ENCODE data around the gene PAPLN.

PAPLN gene

DNA sequence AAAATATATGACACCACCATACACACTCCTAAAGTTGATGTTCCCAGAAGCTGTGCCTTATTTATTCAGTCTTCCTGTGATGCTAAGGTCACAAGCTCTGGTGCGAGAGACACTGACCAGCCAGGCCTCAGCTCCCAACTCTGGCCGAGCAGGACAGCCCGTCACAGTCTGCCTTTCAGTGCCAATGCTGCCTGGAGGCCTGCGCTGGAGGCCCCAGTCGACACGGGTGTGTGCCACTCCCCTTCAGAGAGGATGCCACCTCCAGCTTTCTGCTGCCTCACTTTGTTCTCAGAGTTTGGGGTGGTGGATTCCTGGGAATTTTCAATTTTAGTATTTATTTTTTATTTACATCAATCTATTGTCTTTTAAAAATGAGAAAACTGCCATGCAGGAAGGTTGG lies 7.3 kb upstream of the PAPLN start:
- DNase-seq (ENCODE audit: low read depth) = no peak

DNA sequence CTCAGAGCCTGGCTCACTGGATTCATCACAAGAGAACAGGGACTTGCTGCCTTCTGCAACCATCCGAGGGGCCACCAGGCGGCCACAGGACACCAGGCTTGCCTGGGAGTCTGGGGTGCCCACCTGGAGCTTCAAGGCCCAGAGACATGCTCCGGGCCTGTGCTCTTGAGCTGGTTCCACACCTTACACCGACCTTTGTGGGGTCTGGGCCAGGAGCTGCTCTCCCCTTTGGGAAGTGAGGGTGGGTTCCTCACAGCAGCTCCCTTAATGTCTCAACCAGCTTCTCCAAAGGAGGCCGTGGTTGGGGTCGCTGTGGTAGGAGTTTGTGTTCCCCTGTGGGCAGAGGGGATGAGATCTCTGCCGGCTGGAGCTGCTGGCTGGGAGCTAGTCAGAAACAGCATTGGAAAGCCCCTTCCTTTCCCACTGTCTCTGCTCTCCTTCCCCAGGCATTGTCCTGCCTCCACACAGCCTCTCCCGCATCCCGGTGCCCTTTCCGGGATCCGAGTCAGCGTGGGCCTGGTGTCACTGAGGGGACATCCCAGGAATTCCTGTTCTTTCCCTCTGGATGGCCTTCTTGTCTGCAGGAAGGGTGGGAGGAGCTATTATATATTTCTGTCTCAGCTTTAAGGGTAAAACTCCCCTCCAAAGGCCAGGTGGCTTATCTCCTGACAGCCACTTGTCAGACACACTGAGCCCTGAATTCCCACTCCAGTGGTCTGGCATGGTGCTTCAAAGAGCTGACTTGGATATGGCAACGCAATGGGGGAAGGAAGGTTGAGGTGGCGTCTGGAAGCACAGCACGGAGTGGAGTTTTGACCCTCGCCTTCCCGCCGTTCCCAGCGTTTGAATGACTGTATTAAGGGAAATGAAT lies 5.1 kb upstream of the PAPLN start:
- DNase-seq (ENCODE audit: low read depth) = no peak

DNA sequence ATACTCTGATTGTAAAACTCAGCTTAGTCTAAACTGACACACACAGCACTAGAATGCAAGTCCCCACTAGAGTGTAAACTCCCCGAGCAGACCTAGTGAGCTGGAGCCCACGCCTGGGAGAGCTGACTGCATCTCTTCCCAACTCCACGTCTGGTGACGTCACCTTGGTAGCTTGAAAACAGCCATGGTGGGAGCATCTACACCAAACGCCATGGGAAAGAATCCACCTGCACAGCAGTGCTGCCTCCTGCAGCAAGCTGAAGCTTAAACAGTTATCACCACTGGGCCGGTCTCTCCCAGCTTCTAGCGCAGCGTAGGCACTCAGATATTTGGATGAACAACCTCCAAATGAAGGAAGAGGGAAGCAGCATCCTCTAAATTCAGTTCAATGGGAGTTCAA lies 4.3 kb upstream of the PAPLN start:
- no peak for DNase-seq (ENCODE audit: low read depth)

DNA sequence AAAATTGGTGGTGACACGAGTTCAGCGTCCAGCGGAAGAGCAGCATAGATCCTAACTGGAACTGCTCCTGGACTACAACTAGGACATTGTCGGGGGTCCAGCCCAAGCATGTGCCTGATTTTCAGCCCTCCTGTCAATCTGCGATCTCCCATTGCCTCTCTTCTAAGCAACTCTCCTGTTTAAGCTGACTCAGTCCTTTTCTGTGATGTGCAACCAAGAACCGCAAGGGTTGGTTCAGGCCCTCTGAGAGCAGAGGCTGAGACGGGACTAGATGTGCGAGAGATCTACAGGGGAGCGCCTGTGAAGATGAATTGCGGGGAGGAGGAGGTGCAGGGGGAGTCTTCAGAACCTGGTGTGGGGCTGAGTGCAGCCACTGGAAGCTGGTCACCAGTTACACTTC lies 3.7 kb upstream of the PAPLN start:
- no peak for DNase-seq (ENCODE audit: low read depth)

DNA sequence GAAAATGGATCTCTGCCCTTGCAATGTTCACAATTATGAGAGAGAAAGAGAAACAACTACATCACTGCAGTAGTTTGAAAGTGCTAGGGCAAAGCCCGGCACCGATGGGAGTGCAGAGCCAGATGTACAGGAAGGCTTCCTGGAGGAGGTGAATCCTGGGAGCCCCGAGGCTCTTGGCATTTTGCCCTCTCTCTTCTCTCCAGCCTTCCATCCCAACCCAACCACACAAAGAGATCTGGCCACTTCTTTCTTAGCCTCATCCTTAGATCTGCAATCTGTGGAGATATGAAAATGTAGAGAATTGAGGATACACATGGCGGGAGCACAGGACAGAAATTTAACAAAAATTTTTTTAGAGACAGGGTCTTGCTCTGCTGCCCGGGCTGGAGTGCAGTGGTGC lies 3.3 kb upstream of the PAPLN start:
- no peak for DNase-seq (ENCODE audit: low read depth)

DNA sequence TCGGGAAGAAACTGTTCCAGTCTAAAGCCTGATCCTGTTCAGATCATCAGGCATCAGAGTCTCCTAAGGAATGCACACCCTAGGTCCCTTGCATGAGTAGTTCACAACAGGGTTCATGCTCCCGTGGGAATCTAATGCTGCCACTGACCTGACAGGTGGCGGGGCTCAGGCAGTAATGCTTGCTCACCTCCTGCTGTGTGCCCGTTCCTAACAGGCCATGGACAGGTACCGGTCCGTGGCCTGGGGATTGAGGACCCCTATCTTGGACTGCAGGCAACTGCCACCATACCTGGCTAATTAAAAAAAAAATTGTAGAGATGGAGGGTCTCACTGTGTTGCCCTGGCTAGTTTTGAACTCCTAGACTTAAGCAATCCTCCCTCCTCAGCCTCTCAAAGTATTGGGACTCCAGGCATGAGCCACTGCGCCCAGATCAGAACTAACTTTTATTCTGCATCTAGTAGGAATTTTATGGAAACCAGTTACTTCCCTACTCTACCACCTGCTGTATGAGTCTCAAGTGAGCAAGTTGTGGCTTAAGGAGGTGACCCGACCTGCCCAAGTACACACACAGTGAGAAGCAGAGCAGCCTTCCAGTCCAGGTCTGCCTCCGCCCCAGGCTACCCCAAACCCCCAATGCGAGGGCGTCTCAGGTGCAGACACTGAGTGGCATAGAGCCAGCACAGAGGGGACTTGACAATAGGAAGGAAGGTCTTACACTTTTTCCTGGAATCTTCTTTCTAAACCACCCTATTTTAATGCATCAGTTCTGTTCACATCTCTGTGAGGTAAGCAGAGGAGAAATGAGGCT lies 2.5 kb upstream of the PAPLN start:
- no peak for DNase-seq (ENCODE audit: low read depth)

DNA sequence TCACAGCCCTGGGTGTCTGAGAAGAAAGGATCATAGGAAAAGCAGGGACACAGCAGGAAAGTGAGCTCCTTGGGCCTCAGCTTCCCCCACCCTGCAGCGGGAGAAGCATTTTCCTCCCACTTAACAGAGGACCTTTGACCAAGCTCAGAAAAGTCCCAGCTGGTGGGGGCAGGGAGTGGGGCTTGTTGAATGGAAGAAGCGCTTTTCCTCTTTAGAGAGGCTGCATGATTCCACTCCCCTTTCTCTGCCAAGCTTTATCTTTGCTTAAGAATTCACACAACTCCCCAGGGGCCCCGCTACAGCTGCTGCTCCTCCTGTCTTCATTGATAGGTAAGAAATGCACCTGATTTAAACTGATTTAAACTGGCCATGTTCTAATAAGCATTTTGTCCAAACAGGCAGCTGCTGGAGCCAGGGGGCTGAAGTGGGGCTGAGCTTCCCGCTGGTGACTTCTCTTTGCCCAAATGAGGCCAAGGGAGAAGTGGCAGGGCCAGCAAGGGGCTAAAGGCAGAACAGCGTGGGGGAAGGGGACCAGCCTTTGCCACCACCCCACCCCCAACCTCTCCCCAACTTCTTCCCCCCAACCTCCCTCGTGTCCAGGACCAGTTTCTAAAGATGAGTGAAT lies 1.7 kb upstream of the PAPLN start:
- no peak for DNase-seq (ENCODE audit: low read depth)

DNA sequence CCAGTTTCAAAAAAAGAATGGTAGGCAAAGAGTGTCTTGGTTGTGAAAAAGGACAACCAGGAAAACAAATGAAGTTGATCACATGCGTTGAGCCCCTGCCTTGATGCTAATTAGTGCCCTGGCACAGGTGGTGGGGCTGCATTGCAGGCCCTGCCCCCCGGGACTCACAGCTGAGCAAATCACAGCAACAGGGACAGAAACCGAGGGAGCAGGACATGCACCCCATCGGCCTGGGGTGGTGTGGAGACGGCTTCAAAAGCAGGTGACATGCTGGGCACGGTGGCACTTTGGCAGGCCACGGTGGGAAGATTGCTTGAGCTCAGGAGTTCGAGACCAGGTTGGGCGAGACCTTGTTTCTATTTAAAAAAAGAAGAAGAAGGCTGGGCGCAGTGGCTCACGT lies 1.1 kb upstream of the PAPLN start:
- DNase-seq (ENCODE audit: low read depth) = no peak

DNA sequence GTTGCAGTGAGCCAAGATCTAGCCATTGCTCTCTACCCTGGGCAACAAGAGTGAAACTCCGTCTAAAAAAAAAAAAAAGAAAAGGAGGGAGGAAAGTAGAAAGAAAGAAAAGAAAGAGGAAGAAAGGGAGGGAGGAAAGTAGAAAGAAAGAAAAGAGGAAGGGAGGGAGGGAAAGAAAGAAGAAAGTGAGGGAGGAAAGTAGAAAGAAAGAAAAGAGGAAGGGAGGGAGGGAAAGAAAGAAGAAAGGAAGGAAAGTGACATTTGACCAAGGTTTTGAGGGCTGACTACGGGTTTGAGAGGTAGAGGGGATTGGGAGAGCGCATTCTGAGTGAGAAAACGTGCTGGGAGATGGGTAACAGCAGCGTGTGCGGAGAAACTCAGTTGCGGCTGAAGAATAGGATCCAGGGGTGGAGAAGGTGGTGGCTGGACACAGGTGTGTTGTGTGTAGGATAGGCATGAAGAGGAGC lies 521 bp upstream of the PAPLN start:
- DNase-seq (ENCODE audit: low read depth) = no peak

DNA sequence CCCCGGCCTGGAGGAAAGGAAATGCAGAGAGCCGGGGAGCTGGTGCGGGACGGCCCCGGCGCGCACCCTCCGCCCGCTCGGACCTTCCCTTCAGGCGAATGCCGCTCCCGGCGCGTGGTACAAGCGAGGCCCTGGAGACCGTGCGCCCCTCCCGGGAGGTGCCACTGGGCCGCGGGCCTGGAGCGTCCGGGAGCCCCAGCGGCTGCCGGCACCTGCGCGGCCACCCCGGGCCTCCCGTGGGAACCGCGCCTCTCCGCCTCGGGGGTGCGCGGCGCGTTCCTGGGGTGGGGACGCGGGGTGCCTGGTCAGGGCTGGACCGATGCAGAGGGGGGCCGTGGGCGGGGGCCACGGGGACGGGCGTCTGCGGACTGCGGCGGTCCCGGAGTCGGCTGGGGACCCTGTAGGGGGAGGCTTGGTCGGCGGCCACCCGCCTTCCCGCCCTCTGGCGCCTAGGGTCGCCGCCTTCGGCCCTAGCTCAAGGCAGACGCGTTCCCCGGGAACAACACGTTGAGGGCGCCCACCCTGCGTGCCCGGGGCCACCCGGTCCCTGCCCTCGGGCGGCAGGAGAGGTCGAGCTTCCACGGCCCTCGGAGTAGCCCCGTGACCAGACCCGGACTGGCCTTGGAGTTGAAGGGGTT lies 599 bp downstream of the PAPLN start:
- no peak for DNase-seq (ENCODE audit: low read depth)

DNA sequence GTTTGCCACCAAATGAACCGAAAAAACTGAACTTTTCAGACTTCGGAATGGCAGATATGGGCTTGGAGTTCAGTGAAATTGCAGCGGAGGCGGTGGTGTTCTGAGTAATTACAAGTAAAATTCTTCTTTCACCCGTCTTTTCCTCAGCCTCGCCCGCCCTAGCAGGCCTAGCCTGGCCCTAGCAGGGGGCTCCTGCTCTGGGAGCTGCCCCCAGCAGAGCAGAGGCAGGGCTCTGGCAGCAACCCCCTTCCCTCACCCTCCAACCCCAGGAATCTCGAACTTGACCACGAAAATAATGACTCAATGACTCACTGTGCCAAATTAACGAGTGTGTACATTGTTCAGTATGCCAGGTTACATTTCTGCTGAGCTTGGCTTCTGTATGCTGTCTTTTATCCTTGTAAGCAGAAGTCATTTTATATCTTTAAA lies 1.1 kb downstream of the PAPLN start:
- no peak for DNase-seq (ENCODE audit: low read depth)

DNA sequence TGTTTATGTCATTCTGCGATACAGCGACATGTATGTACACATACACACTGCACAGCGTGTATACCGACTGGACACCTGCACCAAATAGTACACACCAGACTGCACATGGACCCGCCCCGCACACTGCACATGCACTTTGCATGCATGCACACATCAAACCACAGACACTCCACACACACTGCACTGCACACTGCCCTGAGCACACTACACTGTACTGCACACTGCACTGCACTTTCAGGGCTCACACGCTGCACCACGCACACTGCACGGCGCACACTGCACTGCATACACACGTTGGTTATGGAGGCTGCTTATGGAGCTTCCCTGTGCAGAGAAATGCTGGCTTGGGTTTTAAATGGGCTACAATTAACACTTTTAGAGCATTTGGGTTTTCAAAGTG lies 1.6 kb downstream of the PAPLN start:
- no peak for DNase-seq (ENCODE audit: low read depth)

DNA sequence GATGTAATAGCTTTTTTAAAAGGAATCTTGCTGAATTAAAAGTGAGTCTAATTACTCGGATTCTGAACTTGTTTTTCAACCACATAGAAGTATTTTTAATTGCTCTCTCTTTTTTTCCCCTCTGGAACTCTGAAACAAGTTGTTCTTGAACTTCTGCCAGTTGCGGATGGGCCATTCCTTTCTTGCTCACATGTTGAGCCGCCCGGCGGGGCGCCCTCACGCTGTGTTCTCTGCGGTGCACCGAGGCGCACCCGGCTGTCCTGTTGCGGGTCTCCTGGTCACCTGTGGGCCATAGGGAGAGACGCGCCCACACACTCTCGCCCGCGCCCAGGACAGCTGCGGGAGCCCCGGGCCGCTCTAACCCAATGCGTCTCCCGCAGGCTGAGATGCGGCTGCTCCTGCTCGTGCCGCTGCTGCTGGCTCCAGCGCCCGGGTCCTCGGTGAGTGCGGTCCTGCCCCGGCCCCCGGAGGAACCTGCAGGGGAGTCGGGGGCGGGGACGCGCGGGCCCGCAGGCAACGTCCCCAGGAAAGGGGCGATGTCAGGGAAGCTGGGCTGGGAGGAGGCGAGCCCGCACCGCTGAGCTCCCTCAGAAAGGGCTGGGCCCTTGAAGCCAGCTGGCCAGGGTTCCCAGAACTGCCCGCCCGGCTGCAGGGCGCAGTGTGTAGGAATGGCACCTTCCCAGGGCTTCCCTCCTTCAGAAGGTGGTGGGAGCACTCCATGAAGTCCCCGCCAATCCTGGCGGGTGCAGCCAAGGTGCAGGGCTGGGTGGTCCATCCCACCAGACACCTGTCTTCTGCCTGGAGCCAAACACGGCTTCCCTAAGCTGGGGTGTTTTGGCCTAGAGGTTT lies 2.3 kb downstream of the PAPLN start:
- no peak for DNase-seq (ENCODE audit: low read depth)

DNA sequence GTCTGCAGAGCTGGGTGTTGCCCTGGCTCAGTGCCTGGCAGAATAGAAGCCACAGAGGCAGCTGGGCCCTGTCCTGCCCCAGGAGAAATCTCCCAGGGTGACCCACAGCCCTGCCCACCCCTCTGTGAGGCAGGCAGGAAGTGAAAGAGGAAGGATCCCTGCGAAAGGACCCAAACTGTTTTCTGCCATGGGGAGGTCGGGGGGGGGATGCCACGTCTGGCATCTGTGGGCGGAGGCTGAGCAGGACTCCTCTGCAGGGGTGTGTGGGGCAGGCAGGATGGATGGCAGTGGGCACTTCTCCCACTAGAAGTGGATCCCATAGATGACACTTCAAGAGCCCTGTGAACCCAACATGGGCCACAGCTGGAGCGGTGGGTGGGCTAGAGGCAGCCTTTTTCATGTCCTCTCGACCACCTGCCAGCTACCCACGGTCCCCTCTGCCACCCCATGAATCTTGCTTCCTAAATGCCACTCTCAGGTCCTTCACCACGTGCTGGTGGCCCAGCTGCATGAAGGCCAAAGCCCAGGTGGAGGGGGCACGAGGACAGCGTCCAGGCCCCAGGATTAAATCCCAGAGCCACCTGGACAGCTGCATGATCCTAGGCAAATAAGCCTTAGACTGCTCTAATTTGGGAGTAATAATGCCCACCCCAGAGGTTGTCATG lies 3.6 kb downstream of the PAPLN start:
- DNase-seq (ENCODE audit: low read depth) = no peak

DNA sequence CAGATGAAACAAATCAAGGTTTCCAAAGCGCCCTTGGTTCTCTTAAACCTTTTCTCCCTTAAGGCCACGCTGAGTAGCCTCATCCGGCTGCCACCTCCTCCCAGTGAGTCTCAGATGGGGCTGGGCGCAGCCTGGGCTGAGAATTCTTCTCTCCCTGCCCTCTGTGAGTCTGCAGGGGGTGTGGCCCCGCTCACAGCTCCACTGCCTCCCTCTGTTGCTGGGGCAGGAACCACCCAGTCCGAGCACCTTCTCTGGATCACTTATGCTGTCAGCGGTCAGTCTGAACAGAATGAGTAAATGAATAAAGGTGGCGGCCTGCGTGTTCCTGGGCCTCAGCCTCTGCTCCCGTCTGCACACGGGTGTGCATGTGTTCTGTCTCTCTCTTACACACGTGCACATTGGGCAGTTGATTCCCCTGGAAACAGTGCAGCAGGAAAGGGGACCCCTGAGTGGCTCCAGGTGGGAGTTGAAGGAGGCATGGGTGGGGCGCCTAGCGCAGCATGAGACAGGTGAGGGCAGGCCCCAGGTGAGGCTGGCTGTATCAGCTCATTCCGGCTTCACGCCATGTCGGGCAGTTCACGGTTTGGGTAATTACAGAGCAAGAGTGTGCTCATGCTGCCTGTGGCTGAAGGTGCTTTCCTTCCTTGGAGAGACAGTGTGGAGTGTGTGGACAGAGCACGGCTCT lies 4.3 kb downstream of the PAPLN start:
- DNase-seq (ENCODE audit: low read depth) = no peak

DNA sequence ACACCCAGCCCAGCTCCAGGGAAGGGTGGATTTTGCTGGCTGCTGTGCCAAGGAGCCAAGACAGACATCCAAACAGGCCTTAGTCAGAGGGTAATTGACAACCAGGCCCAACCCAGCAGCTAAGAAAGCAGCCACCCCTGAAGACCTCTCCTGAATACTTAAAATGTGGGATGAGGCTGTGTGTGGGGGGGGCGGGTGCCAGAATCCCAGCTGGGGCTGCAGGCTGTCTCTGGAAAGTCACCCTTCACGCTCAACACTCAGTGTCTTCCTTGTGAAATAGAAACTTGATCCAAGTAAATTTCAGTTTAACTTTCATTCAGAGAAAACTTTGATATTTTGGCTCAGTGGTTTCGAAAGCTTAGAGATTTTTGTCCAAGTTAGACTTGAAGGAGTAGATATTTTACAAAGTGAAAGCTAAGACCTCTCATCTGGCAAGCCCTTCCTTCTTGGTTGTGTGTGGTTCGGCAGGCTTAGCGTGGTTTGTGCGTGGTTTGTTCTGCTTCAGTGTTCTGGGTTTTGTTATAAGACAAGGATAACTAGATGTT lies 5.1 kb downstream of the PAPLN start:
- no peak for DNase-seq (ENCODE audit: low read depth)

DNA sequence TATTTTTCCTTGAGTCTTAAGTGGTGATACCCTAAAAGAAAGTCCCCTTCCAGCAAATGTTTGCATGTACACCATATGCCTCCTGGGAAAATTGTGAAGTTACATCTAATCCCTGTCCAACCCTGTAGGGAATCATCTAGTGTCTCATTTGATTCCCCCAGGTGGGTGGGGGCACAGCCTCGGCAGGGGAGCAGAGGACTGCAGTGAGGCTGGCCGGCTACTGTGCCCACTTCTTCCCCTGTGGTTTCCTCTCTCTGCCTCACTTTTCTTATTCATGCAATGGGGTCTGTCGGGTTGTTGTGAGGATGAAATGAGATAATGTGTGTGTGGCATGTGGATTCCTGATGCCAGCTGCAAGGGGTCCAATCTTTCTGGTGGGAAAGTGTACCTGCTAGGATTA lies 6.0 kb downstream of the PAPLN start:
- DNase-seq (ENCODE audit: low read depth) = no peak

DNA sequence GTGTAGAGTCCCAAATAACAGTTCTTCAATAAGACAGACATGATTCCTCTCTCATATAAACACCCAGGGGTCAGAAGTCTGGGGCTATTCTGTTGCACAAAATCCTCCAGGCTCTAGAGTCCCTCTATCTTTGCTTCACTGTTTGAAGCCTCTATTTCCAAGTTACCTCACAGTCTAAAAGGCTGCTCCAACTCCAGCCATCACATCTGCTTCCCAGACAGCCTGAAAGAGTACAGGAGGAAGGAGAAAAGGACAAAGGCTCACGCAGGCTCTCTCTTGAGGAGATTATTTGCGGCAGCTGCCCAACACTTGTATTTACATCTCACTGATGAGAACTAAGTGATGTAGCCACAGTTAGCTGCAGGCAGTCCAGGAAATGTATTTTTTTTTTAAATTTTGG lies 6.4 kb downstream of the PAPLN start:
- DNase-seq (ENCODE audit: low read depth) = no peak

DNA sequence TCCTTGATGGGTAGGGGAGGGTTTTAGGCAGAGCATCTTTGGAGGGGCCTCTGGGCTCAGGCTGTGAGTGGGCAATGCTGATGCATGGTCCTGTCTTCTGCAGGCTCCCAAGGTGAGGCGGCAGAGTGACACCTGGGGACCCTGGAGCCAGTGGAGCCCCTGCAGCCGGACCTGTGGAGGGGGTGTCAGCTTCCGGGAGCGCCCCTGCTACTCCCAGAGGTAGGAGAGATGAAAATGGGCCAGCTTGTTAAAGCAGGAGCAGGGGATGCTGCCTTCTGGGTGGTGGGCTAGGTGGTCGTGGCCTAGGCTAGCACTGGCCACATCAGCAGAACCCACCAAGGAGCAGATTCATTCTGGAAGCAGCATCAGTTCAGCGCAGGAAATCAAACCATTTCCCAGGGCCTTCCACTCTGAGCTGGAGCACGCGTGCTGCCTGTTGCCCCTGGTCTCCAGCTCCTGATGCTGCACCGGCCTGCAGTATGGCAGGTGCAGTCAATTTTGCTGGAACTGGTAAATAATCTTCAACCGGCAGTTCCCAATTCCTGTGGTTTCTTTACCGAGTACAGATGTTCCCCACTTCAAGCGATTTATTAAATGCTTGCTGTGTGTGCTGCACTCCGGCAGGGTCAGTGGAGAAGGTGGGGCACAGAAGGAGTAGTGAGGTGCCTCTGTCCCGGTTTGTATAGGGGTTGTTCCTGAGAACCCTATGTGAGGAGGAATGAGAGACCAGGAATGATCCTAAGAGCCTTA lies 7.4 kb downstream of the PAPLN start:
- DNase-seq (ENCODE audit: low read depth) = no peak

All from activated gamma-delta T cell treated with anti-CD3 and anti-CD28 coated beads, Interleukin-2, amount 50 U/mL, for 16 hours (primary cell).